Spleen (tissue), 7 donors: ENCODE results near the gene SNX27.

Experiments
- POLR2A ChIP-seq, 3 donors: fragments of 450-650 bp; IDR thresholded peaks; one replicate each; pipeline ENCODE4 v1.5.1; 2017; ENCODE audit warnings: antibody characterized with exemption in 3 of 3, mild to moderate bottlenecking in 1 of 3
- TF ChIP-seq, protein P1 (sequence below), 11 experiments: fragments of 200-600 bp in 7 of 11; fragments of 450-650 bp in 4 of 11; sonication (generic) in 4 of 11; IDR thresholded peaks in 8 of 11; conservative IDR thresholded peaks in 3 of 11; 1 replicate in 7 of 11; 2 replicates in 4 of 11; pipeline versions ENCODE4 v1.4.0 to v1.8.0; 2016 to 2021; ENCODE audit warnings: antibody characterized with exemption in 11 of 11, inconsistent platforms in 4 of 11, mild to moderate bottlenecking in 1 of 11
- donor health status: DM: no; HTN: no; CAD: no; lungs with moderate emphysema.
- donor health status: DM: no; HTN: no; CAD: no.
- donor health status: DM: no; HTN: no; CAD: no.

- TF ChIP-seq, protein P1, sequence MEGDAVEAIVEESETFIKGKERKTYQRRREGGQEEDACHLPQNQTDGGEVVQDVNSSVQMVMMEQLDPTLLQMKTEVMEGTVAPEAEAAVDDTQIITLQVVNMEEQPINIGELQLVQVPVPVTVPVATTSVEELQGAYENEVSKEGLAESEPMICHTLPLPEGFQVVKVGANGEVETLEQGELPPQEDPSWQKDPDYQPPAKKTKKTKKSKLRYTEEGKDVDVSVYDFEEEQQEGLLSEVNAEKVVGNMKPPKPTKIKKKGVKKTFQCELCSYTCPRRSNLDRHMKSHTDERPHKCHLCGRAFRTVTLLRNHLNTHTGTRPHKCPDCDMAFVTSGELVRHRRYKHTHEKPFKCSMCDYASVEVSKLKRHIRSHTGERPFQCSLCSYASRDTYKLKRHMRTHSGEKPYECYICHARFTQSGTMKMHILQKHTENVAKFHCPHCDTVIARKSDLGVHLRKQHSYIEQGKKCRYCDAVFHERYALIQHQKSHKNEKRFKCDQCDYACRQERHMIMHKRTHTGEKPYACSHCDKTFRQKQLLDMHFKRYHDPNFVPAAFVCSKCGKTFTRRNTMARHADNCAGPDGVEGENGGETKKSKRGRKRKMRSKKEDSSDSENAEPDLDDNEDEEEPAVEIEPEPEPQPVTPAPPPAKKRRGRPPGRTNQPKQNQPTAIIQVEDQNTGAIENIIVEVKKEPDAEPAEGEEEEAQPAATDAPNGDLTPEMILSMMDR (IDR thresholded peaks at IDR 0.05 in 8 of 11, conservative IDR thresholded peaks at IDR 0.05 in 3 of 11) = no peak
- TF ChIP-seq POLR2A (IDR thresholded peaks at IDR 0.05) = no peak
These were observed 12.9 kb downstream of the SNX27 start for GRCh38 chr1:151624783-151625182.
